Astrocyte (in vitro differentiated cells and primary cell): ENCODE results near the gene CLTC. TPM values are rescaled to one million over a fixed set of nuclear protein-coding genes. Genes with fewer than 3 reads are reported as not detected.

ENCODE experiments used
- DNase-seq: peaks from one replicate; pipeline ENCODE4 v3.0.0-alpha.2; 2010; ENCODE audit warnings: low read depth
- FAIRE-seq: peaks from 2 replicates; lab custom pipeline; 2011; peaks lifted over from hg19 to GRCh38; lab: Jason Lieb, UNC
- H2AFZ ChIP-seq: 2 replicates; pipeline ENCODE4 v1.6.0; 2012; ENCODE audit warnings: low read depth, low read length, inconsistent platforms
- H3K27ac ChIP-seq: 2 replicates; pipeline ENCODE4 v1.5.1; 2011; ENCODE audit warnings: low read depth, low read length, inconsistent platforms
- H3K27me3 ChIP-seq: 2 replicates; pipeline ENCODE4 v1.6.0; 2011; ENCODE audit warnings: low read length, inconsistent platforms; ENCODE audit not compliant: insufficient read depth
- H3K36me3 ChIP-seq: 2 replicates; pipeline ENCODE4 v1.5.1; 2011; ENCODE audit warnings: low read length, inconsistent platforms; ENCODE audit not compliant: insufficient read depth
- H3K4me1 ChIP-seq: 2 replicates; pipeline ENCODE4 v1.5.1; 2011; ENCODE audit warnings: low read length, inconsistent platforms; ENCODE audit not compliant: insufficient read depth
- H3K4me2 ChIP-seq: 2 replicates; pipeline ENCODE4 v1.6.0; 2012; ENCODE audit warnings: low read length, inconsistent platforms
- H3K4me3 ChIP-seq: 2 replicates; pipeline ENCODE4 v1.5.1; 2011; ENCODE audit warnings: low read depth, mild to moderate bottlenecking, low read length, inconsistent platforms; ENCODE audit not compliant: insufficient read depth
- H3K79me2 ChIP-seq: 2 replicates; pipeline ENCODE4 v1.6.0; 2012; ENCODE audit warnings: mild to moderate bottlenecking, low read length, inconsistent platforms; ENCODE audit not compliant: insufficient read depth
- H3K9ac ChIP-seq: 2 replicates; pipeline ENCODE4 v1.6.0; 2012; ENCODE audit warnings: mild to moderate bottlenecking, low read length, inconsistent platforms
- H3K9me3 ChIP-seq: 2 replicates; pipeline ENCODE4 v1.5.1; 2012; ENCODE audit warnings: low read depth, mild to moderate bottlenecking, low read length, inconsistent platforms; ENCODE audit not compliant: insufficient read depth
- H4K20me1 ChIP-seq: 2 replicates; pipeline ENCODE4 v1.6.0; 2012; ENCODE audit warnings: low read length, inconsistent platforms; ENCODE audit not compliant: insufficient read depth
- H3K27ac Mint-ChIP-seq: one replicate; pipeline ENCODE4 v1.8.0; 2021; ENCODE audit warnings: mild to moderate bottlenecking, mixed read lengths; ENCODE audit not compliant: unreplicated experiment
- H3K27me3 Mint-ChIP-seq: one replicate; pipeline ENCODE4 v1.8.0; 2021; ENCODE audit warnings: low read depth, mixed read lengths; ENCODE audit not compliant: unreplicated experiment
- H3K36me3 Mint-ChIP-seq: one replicate; pipeline ENCODE4 v1.8.0; 2021; ENCODE audit warnings: low read depth, mixed read lengths; ENCODE audit not compliant: unreplicated experiment
- H3K4me1 Mint-ChIP-seq: one replicate; pipeline ENCODE4 v1.8.0; 2021; ENCODE audit warnings: low read depth, mixed read lengths; ENCODE audit not compliant: unreplicated experiment
- H3K4me3 Mint-ChIP-seq: one replicate; pipeline ENCODE4 v1.8.0; 2021; ENCODE audit warnings: mild to moderate bottlenecking, moderate library complexity, mixed read lengths; ENCODE audit not compliant: unreplicated experiment
- H3K9me3 Mint-ChIP-seq: one replicate; pipeline ENCODE4 v1.8.0; 2021; ENCODE audit warnings: mild to moderate bottlenecking, mixed read lengths; ENCODE audit not compliant: unreplicated experiment
- EZH2 ChIP-seq: IDR thresholded peaks from 2 replicates; pipeline ENCODE4 v1.6.1; 2012; ENCODE audit warnings: mild to moderate bottlenecking, low read length, inconsistent platforms; ENCODE audit not compliant: insufficient read depth
- total RNA-seq: library from RNA; stranded (reverse); gene quantifications from 2 replicates; pipeline ENCODE4 v1.2.1, GENCODE V29; 2021
- TF ChIP-seq, protein P1 (sequence below): IDR thresholded peaks from 2 replicates; pipeline ENCODE4 v1.5.1; 2011; ENCODE audit warnings: low read depth, mild to moderate bottlenecking, inconsistent platforms, low read length, moderate library complexity; ENCODE audit not compliant: insufficient read depth

Gene CLTC
- total RNA-seq, 1 donor from 2014 or later: 391 TPM

GRCh38 chr17:59669944-59670343 is 50.2 kb downstream of the CLTC start:
- no peaks in the 10 kb centered on the region for H3K9me3 Mint-ChIP-seq
- FAIRE-seq (peak; percentile 5), DNase-seq (no peak)
- TF ChIP-seq EZH2: no peak
- TF ChIP-seq, protein P1, sequence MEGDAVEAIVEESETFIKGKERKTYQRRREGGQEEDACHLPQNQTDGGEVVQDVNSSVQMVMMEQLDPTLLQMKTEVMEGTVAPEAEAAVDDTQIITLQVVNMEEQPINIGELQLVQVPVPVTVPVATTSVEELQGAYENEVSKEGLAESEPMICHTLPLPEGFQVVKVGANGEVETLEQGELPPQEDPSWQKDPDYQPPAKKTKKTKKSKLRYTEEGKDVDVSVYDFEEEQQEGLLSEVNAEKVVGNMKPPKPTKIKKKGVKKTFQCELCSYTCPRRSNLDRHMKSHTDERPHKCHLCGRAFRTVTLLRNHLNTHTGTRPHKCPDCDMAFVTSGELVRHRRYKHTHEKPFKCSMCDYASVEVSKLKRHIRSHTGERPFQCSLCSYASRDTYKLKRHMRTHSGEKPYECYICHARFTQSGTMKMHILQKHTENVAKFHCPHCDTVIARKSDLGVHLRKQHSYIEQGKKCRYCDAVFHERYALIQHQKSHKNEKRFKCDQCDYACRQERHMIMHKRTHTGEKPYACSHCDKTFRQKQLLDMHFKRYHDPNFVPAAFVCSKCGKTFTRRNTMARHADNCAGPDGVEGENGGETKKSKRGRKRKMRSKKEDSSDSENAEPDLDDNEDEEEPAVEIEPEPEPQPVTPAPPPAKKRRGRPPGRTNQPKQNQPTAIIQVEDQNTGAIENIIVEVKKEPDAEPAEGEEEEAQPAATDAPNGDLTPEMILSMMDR: no peak
- Histone ChIP-seq H3K27me3 (no peaks in the 10 kb centered on the region), H3K9ac (no peak overlapping the region), H3K4me1 (peaks cover 36% of the 10 kb centered on the region), H3K4me2 (no peak overlapping the region), H4K20me1 (peaks cover 57% of the 10 kb centered on the region), H2AFZ (no peak overlapping the region), H3K36me3 (peaks cover 71% of the 10 kb centered on the region), H3K9me3 (no peaks in the 10 kb centered on the region), H3K79me2 (peaks cover 51% of the 10 kb centered on the region), H3K4me3 (no peak overlapping the region), H3K27ac (peak overlapping the region; percentile 85)
- peaks cover 33% of the 10 kb centered on the region for H3K4me1 Mint-ChIP-seq
- H3K36me3 Mint-ChIP-seq: peaks cover 7% of the 10 kb centered on the region
- no peaks in the 10 kb centered on the region for H3K27me3 Mint-ChIP-seq
- peak overlapping the region; percentile 38 for H3K27ac Mint-ChIP-seq
- no peak overlapping the region for H3K4me3 Mint-ChIP-seq

DNA sequence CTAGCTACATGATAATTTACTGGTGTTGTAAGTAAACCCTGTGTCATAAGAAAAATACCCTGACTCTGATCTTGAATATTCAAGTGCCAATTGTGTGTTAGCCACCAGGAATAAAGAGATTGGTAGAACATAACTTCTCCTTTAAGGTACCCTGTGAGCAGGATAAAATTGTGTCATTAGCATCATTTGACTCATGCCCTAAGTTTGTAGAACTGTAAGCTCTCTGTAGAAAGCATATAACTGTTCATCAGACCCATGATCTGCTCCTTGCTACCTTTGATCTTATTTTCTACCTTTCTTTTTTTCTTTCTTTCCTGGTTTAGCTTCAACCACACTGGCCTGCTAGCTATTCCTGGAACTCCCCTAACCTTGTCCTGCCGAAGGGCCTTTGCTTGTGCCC is 51.7 kb downstream of the CLTC start:
- TF ChIP-seq, protein P1: no peak
- no peak for TF ChIP-seq EZH2
- no peak overlapping the region for H3K4me2 ChIP-seq
- no peak overlapping the region for H3K4me3 ChIP-seq
- no peak for DNase-seq
- no peak overlapping the region for H3K4me3 Mint-ChIP-seq
- no peaks in the 10 kb centered on the region for H3K27me3 ChIP-seq
- no peaks in the 10 kb centered on the region for H3K27me3 Mint-ChIP-seq
- no peak overlapping the region for H3K27ac ChIP-seq
- H3K36me3 ChIP-seq: peaks cover 73% of the 10 kb centered on the region
- peaks cover 62% of the 10 kb centered on the region for H3K79me2 ChIP-seq
- H4K20me1 ChIP-seq: peaks cover 51% of the 10 kb centered on the region
- peaks cover 9% of the 10 kb centered on the region for H3K36me3 Mint-ChIP-seq
- peaks cover 33% of the 10 kb centered on the region for H3K4me1 Mint-ChIP-seq
- peak overlapping the region; percentile 0 for H3K9ac ChIP-seq
- FAIRE-seq: no peak
- peak overlapping the region; percentile 1 for H3K27ac Mint-ChIP-seq
- peaks cover 36% of the 10 kb centered on the region for H3K4me1 ChIP-seq
- no peak overlapping the region for H2AFZ ChIP-seq
- H3K9me3 ChIP-seq: no peaks in the 10 kb centered on the region
- H3K9me3 Mint-ChIP-seq: no peaks in the 10 kb centered on the region

GRCh38 chr17:59675231-59675630 is 55.5 kb downstream of the CLTC start:
- peak overlapping the region; percentile 8 for H3K27ac Mint-ChIP-seq
- no peaks in the 10 kb centered on the region for H3K9me3 Mint-ChIP-seq
- H3K36me3 Mint-ChIP-seq: peaks cover 12% of the 10 kb centered on the region
- no peak overlapping the region for H2AFZ ChIP-seq
- TF ChIP-seq, protein P1: no peak
- no peak for TF ChIP-seq EZH2
- FAIRE-seq (no peak), DNase-seq (no peak)
- no peak overlapping the region for H3K4me2 ChIP-seq
- no peak overlapping the region for H3K4me3 ChIP-seq
- no peaks in the 10 kb centered on the region for H3K27me3 Mint-ChIP-seq
- no peak overlapping the region for H3K27ac ChIP-seq
- H3K9me3 ChIP-seq: no peaks in the 10 kb centered on the region
- H4K20me1 ChIP-seq: peaks cover 53% of the 10 kb centered on the region
- peaks cover 62% of the 10 kb centered on the region for H3K79me2 ChIP-seq
- peaks cover 81% of the 10 kb centered on the region for H3K36me3 ChIP-seq
- no peak overlapping the region for H3K9ac ChIP-seq
- H3K4me1 Mint-ChIP-seq: peaks cover 19% of the 10 kb centered on the region
- H3K4me1 ChIP-seq: peaks cover 14% of the 10 kb centered on the region
- no peak overlapping the region for H3K4me3 Mint-ChIP-seq
- H3K27me3 ChIP-seq: no peaks in the 10 kb centered on the region
